NB4 (cell line): ENCODE data around the gene SGO1.

Experiments used
- DNase-seq: peaks from one replicate; pipeline ENCODE4 v3.0.0; 2010; ENCODE audit warnings: low read depth
- H3K4me3 ChIP-seq: one replicate; pipeline ENCODE4 v1.5.1; 2011; ENCODE audit warnings: mild to moderate bottlenecking, low read depth, low read length, moderate library complexity
- CTCF ChIP-seq: IDR thresholded peaks from one replicate; pipeline ENCODE4 v1.5.1; 2012; ENCODE audit warnings: low read depth, low read length
- MAX ChIP-seq: IDR thresholded peaks from 2 replicates; pipeline ENCODE4 v1.6.1; 2011; ENCODE audit warnings: low read depth, low read length
- MYC ChIP-seq: IDR thresholded peaks from 2 replicates; pipeline ENCODE4 v1.6.1; 2011; ENCODE audit warnings: low read depth, low read length
- POLR2A ChIP-seq: IDR thresholded peaks from 2 replicates; pipeline ENCODE4 v1.6.1; 2011; ENCODE audit warnings: mild to moderate bottlenecking; ENCODE audit not compliant: insufficient read length; ENCODE audit errors: extremely low read depth

Gene SGO1

GRCh38 chr3:20185679-20186599 is at the start of gene SGO1:
Gene SGO1, minus strand, starts transcription at chr3:20186206. Its CDS starts 2,179 bp downstream, at chr3:20184027.
- peak; percentile 99 for DNase-seq
- peak within 1 kb of the TSS; percentile 97 for H3K4me3 ChIP-seq
- TF ChIP-seq CTCF = no peak
- TF ChIP-seq MAX = peak; percentile 100
- peak; percentile 49 for TF ChIP-seq POLR2A
- TF ChIP-seq MYC = peak; percentile 15

- DNase-seq = no peak
- no peak for TF ChIP-seq CTCF
- H3K4me3 ChIP-seq = no peak overlapping the region
These were observed 49.8 kb upstream of the SGO1 start for GRCh38 chr3:20235796-20236195.

- DNase-seq = no peak
- TF ChIP-seq POLR2A (no peak), MAX (no peak), CTCF (no peak), MYC (no peak)
- no peak overlapping the region for H3K4me3 ChIP-seq
These were observed 47.1 kb upstream of the SGO1 start for GRCh38 chr3:20232906-20233780.

GRCh38 chr3:20230954-20231353 is 44.9 kb upstream of the SGO1 start:
- DNase-seq = no peak
- no peak overlapping the region for H3K4me3 ChIP-seq
- TF ChIP-seq CTCF (no peak), MYC (no peak), POLR2A (no peak), MAX (no peak)

- DNase-seq = peak; percentile 46
- H3K4me3 ChIP-seq = no peak overlapping the region
- TF ChIP-seq MAX (no peak), MYC (no peak), CTCF (peak; percentile 24)
These were observed 39.8 kb upstream of the SGO1 start for GRCh38 chr3:20225769-20226168.
